PC-3 (cell line): ENCODE data around the gene FAM117B. TPM values are rescaled to one million over a fixed set of nuclear protein-coding genes. Genes with fewer than 3 reads are reported as not detected.

Experiments used
- ATAC-seq: fragments of 200-7000 bp; cut with Tn5 transposase; 2 replicates; pipeline ENCODE4 v1.9.1; 2020; ENCODE audit warnings: mild to moderate bottlenecking, moderate library complexity
- BruUV-seq: library from RNA; stranded (reverse); fragments of 400-500 nt; replicated peaks from 2 replicates; lab custom pipeline; 2021; lab: Mats Ljungman, UMichigan
- CTCF ChIA-PET: fragments of 300-600 bp; sonication (Branson Sonifier 250); formaldehyde crosslinking; loops from one replicate; lab custom pipeline; 2022; ENCODE audit warnings: antibody characterized with exemption; lab: Charles Lee
- POLR2A ChIA-PET: fragments of 300-600 bp; sonication (Branson Sonifier 250); formaldehyde crosslinking; loops from one replicate; lab custom pipeline; 2022; ENCODE audit warnings: antibody characterized with exemption; ENCODE audit not compliant: unreplicated experiment; lab: Charles Lee
- DNase-seq: peaks from one replicate; pipeline ENCODE4 v3.0.0-alpha.2; 2015
- H2AFZ ChIP-seq: fragments of 300-600 bp; sonication (generic); 2 replicates; pipeline ENCODE4 v1.6.0; 2016; ENCODE audit warnings: antibody characterized with exemption, low read length
- H3F3A ChIP-seq: fragments of 300-600 bp; sonication (generic); one replicate; pipeline ENCODE4 v1.6.0; 2017; ENCODE audit warnings: antibody characterized with exemption, low read length, control low read depth, mild to moderate bottlenecking; ENCODE audit not compliant: unreplicated experiment
- H3K27ac ChIP-seq: fragments of 300-600 bp; sonication (generic); 2 replicates; pipeline ENCODE4 v1.5.1; 2016; ENCODE audit warnings: mild to moderate bottlenecking, low read length
- H3K27me3 ChIP-seq: fragments of 300-600 bp; sonication (generic); 2 replicates; pipeline ENCODE4 v1.6.1; 2016; ENCODE audit warnings: low read length, mixed read lengths
- H3K36me3 ChIP-seq: fragments of 300-600 bp; sonication (generic); 2 replicates; pipeline ENCODE4 v1.6.1; 2016; ENCODE audit warnings: low read depth, mixed run types, low read length, mixed read lengths
- H3K4me1 ChIP-seq: fragments of 300-600 bp; sonication (generic); 2 replicates; pipeline ENCODE4 v1.5.1; 2016; ENCODE audit warnings: low read length; ENCODE audit not compliant: insufficient read depth
- H3K4me2 ChIP-seq: fragments of 300-600 bp; sonication (generic); 2 replicates; pipeline ENCODE4 v1.6.0; 2016; ENCODE audit warnings: low read length
- H3K4me3 ChIP-seq: fragments of 300-600 bp; sonication (generic); 2 replicates; pipeline ENCODE4 v1.5.1; 2016; ENCODE audit warnings: mild to moderate bottlenecking, low read length, mixed read lengths
- H3K79me2 ChIP-seq: fragments of 300-600 bp; sonication (generic); 2 replicates; pipeline ENCODE4 v1.6.1; 2017; ENCODE audit warnings: low read length, mixed read lengths
- H3K9ac ChIP-seq: fragments of 300-600 bp; sonication (generic); 2 replicates; pipeline ENCODE4 v1.6.0; 2016; ENCODE audit warnings: mild to moderate bottlenecking, low read length
- H3K9me2 ChIP-seq: fragments of 300-600 bp; sonication (generic); replicated peaks from 2 replicates; pipeline ENCODE4 v1.6.1; 2016; ENCODE audit warnings: mixed run types, low read length, mixed read lengths
- H3K9me3 ChIP-seq: fragments of 300-600 bp; sonication (generic); 2 replicates; pipeline ENCODE4 v1.6.1; 2016; ENCODE audit warnings: low read length, mixed read lengths
- H4K20me1 ChIP-seq: fragments of 300-600 bp; sonication (generic); 2 replicates; pipeline ENCODE4 v1.6.1; 2016; ENCODE audit warnings: low read length, mixed read lengths
- EZH2 ChIP-seq: fragments of 300-600 bp; sonication (generic); IDR thresholded peaks from one replicate; pipeline ENCODE4 v1.6.1; 2017; ENCODE audit warnings: antibody characterized with exemption, mild to moderate bottlenecking, low read length; ENCODE audit not compliant: unreplicated experiment
- EZH2phosphoT487 ChIP-seq: fragments of 300-600 bp; sonication (generic); IDR thresholded peaks from 2 replicates; pipeline ENCODE4 v1.6.1; 2018; ENCODE audit warnings: mild to moderate bottlenecking, antibody characterized with exemption, low read length, borderline replicate concordance
- intact Hi-C: fragments of 100-400 bp; cut with micrococcal nuclease; formaldehyde crosslinking; loops from 2 replicates; pipeline ENCODE4 v1.9.0; 2023
- total RNA-seq: library from RNA; depleted of rRNA; stranded (reverse); fragments of >200 nt; gene quantifications from 2 replicates; pipeline ENCODE4 v1.2.3, GENCODE V29; 2014
- TF ChIP-seq, protein P1 (sequence below): fragments of 300-600 bp; sonication (generic); conservative IDR thresholded peaks from 2 replicates; pipeline ENCODE4 v1.5.1; 2017; ENCODE audit warnings: antibody characterized with exemption, low read depth, mild to moderate bottlenecking, low read length

The FAM117B gene
- total RNA-seq, 1 experiment from 2014 or later: 2.2 TPM

DNA sequence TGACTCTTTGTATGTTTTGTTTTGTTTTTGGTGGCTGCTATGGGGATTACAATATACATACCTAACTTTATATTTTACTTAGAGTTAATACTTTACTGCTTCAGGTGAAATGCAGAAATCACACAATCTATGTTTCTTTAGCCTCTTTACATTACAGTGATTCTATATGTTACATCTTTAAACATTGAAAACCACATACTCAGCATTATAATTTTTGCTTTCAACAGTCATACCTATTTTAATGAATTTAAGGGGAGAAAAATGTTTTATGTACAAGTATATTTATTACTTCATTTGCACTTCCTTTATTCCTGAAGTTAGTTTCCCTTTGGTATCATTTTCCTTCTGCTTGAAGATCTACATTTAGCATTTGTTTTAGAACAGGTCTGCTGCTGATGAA lies 23.1 kb downstream of the FAM117B start:
- ATAC-seq (no peak), DNase-seq (no peak)
- Histone ChIP-seq H4K20me1 (no peaks in the 10 kb centered on the region), H3K9ac (no peak overlapping the region), H3F3A (no peaks in the 10 kb centered on the region), H3K4me2 (no peak overlapping the region), H3K9me2 (no peaks in the 10 kb centered on the region), H2AFZ (no peak overlapping the region), H3K79me2 (0 out of 2 replicates have a peak, but pooled peaks cover 5% of the 10 kb centered on the region), H3K4me3 (no peak overlapping the region), H3K4me1 (no peaks in the 10 kb centered on the region), H3K36me3 (no peaks in the 10 kb centered on the region), H3K27ac (no peak overlapping the region), H3K27me3 (no peaks in the 10 kb centered on the region), H3K9me3 (no peaks in the 10 kb centered on the region)
- ChIA-PET POLR2A (no interaction called here), CTCF (no interaction called here)
- intact Hi-C loops: no loop called here
- BruUV-seq: no TSS peak
- TF ChIP-seq EZH2 (no peak), EZH2phosphoT487 (no peak)
- TF ChIP-seq, protein P1, sequence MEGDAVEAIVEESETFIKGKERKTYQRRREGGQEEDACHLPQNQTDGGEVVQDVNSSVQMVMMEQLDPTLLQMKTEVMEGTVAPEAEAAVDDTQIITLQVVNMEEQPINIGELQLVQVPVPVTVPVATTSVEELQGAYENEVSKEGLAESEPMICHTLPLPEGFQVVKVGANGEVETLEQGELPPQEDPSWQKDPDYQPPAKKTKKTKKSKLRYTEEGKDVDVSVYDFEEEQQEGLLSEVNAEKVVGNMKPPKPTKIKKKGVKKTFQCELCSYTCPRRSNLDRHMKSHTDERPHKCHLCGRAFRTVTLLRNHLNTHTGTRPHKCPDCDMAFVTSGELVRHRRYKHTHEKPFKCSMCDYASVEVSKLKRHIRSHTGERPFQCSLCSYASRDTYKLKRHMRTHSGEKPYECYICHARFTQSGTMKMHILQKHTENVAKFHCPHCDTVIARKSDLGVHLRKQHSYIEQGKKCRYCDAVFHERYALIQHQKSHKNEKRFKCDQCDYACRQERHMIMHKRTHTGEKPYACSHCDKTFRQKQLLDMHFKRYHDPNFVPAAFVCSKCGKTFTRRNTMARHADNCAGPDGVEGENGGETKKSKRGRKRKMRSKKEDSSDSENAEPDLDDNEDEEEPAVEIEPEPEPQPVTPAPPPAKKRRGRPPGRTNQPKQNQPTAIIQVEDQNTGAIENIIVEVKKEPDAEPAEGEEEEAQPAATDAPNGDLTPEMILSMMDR: no peak

DNA sequence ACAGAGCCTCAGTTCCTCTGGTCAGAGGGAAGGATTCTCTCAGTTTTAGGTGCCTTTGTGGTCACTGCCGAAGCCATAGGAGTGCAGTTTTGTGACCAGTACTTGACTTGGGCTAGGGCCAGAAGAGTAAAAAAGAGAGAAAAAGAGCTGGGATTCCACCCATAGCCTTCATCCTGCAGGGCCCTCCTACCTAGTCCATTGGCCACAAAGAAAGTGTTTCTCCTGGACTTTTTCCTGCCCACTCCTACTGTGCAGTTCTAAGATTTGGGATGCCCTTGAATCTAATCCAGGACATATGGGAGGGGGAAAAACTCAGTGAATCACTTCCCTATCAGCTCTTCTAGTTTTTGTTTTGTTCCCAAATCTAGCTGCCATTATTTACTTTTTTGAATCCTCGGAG lies 26.0 kb downstream of the FAM117B start:
- ATAC-seq (no peak), DNase-seq (no peak)
- Histone ChIP-seq H3K9me2 (no peaks in the 10 kb centered on the region), H3K27me3 (no peaks in the 10 kb centered on the region), H3K9ac (no peak overlapping the region), H3K9me3 (no peaks in the 10 kb centered on the region), H3K36me3 (no peaks in the 10 kb centered on the region), H3K79me2 (0 out of 2 replicates have a peak, but pooled peaks cover 5% of the 10 kb centered on the region), H3K4me2 (no peak overlapping the region), H3K4me3 (no peak overlapping the region), H3K4me1 (no peaks in the 10 kb centered on the region), H2AFZ (no peak overlapping the region), H3F3A (no peaks in the 10 kb centered on the region), H4K20me1 (no peaks in the 10 kb centered on the region), H3K27ac (no peak overlapping the region)
- POLR2A ChIA-PET: no interaction called here
- TF ChIP-seq EZH2phosphoT487 (no peak), EZH2 (no peak)
- TF ChIP-seq, protein P1: no peak
- CTCF ChIA-PET: no interaction called here
- BruUV-seq: no TSS peak
- intact Hi-C loops: no loop called here

- intact Hi-C loops: no loop called here
- no peak overlapping the region for H3K9ac ChIP-seq
- ChIA-PET POLR2A (no interaction called here), CTCF (no interaction called here)
- BruUV-seq: no TSS peak
- H3K4me1 ChIP-seq: no peaks in the 10 kb centered on the region
- TF ChIP-seq EZH2phosphoT487: no peak
- no peak for TF ChIP-seq EZH2
- TF ChIP-seq, protein P1: no peak
- H3K9me2 ChIP-seq: no peaks in the 10 kb centered on the region
- no peak overlapping the region for H3K4me3 ChIP-seq
- H3F3A ChIP-seq: no peaks in the 10 kb centered on the region
- no peaks in the 10 kb centered on the region for H3K27me3 ChIP-seq
- no peak overlapping the region for H3K4me2 ChIP-seq
- H3K79me2 ChIP-seq: no peaks in the 10 kb centered on the region
- no peak overlapping the region for H2AFZ ChIP-seq
- DNase-seq (no peak), ATAC-seq (no peak)
- no peaks in the 10 kb centered on the region for H3K9me3 ChIP-seq
- H3K36me3 ChIP-seq: no peaks in the 10 kb centered on the region
- no peak overlapping the region for H3K27ac ChIP-seq
- H4K20me1 ChIP-seq: no peaks in the 10 kb centered on the region
These were observed 35.1 kb downstream of the FAM117B start for GRCh38 chr2:202669841-202670240.
